ENCODE results near the gene DOCK11.
"Not testable (repeated sequence)": the region's sequence is repeated elsewhere in the genome, so short reads cannot be mapped to it uniquely, and the experiment has no call there.

DNA sequence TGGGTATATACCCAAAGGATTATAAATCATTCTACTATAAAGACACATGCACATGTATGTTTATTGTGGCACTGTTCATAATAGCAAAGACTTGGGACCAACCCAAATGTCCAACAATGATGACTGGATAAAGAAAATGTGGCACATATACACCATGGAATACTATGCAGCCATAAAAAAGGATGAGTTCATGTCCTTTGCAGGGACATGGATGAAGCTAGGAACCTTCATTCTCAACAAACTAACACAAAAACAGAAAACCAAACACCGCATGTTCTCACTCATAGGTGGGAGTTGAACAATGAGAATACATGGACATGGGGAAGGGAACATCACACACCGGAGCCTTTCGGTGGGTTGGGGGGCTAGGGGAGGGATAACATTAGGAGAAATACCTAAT lies 87.3 kb downstream of the DOCK11 start:
- not testable (repeated sequence) for TF ChIP-seq POLR2A (IDR thresholded peaks at IDR 0.05; ENCODE audit: low read depth, low read length); MXI1 (IDR thresholded peaks at IDR 0.05; ENCODE audit: borderline replicate concordance, low read depth, low read length); CTCF (conservative IDR thresholded peaks at IDR 0.05; ENCODE audit: low read depth, low read length); CEBPB (IDR thresholded peaks at IDR 0.05; ENCODE audit: low read depth, low read length); RAD21 (IDR thresholded peaks at IDR 0.05; ENCODE audit: low read length); BHLHE40 (IDR thresholded peaks at IDR 0.05; ENCODE audit: low read depth, low read length); SMC3 (IDR thresholded peaks at IDR 0.05; ENCODE audit: low read depth, low read length); MAZ (IDR thresholded peaks at IDR 0.05; ENCODE audit: borderline replicate concordance, low read depth, low read length); MAFK (IDR thresholded peaks at IDR 0.05; ENCODE audit: low read depth, low read length); ELK1 (IDR thresholded peaks at IDR 0.05; ENCODE audit: borderline replicate concordance, low read depth, low read length); FOS (IDR thresholded peaks at IDR 0.05; ENCODE audit: low read depth, low read length); CHD1 (IDR thresholded peaks at IDR 0.05; ENCODE audit: low read depth, low read length)
- TF ChIP-seq, protein P1, sequence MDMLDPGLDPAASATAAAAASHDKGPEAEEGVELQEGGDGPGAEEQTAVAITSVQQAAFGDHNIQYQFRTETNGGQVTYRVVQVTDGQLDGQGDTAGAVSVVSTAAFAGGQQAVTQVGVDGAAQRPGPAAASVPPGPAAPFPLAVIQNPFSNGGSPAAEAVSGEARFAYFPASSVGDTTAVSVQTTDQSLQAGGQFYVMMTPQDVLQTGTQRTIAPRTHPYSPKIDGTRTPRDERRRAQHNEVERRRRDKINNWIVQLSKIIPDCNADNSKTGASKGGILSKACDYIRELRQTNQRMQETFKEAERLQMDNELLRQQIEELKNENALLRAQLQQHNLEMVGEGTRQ (IDR thresholded peaks at IDR 0.05; ENCODE audit: low read depth, low read length), result not testable (repeated sequence)
